HepG2 (cell line): Measurements from ENCODE around the gene FAM83E. TPM values are rescaled to one million over a fixed set of nuclear protein-coding genes. Genes with fewer than 3 reads are reported as not detected.

Experiments used
- ATAC-seq: fragments of 200-7000 bp; cut with Tn5 transposase; 3 replicates; pipeline ENCODE4 v1.9.1; 2020; ENCODE audit warnings: mild to moderate bottlenecking, moderate library complexity
- BruUV-seq: library from RNA; stranded (reverse); fragments of 400-500 nt; replicated peaks from 2 replicates; lab custom pipeline; 2021; lab: Mats Ljungman, UMichigan
- CTCF ChIA-PET: fragments of 300-600 bp; formaldehyde crosslinking; extraction: SDS; loops from one replicate; lab custom pipeline; 2021; ENCODE audit warnings: low total read pairs, inconsistent platforms, low intra/inter-chr PET ratio; lab: Yijun Ruan, JAX
- POLR2A ChIA-PET: fragments of 350-600 bp; sonication (Branson Sonifier 250); formaldehyde crosslinking; loops from one replicate; lab custom pipeline; 2020; ENCODE audit warnings: antibody characterized with exemption, inconsistent platforms; lab: Yijun Ruan, JAX
- DNase-seq: peaks from one replicate; pipeline ENCODE4 v3.0.0-alpha.2; 2015; ENCODE audit warnings: low spot score
- FAIRE-seq: peaks from 3 replicates; lab custom pipeline; 2011; peaks lifted over from hg19 to GRCh38; lab: Jason Lieb, UNC
- H2AFZ ChIP-seq: one replicate; pipeline ENCODE4 v1.6.1; 2011; ENCODE audit warnings: low read length, inconsistent platforms
- H3K27ac ChIP-seq: fragments of 300-600 bp; 3 replicates; pipeline ENCODE4 v1.8.0; 2011; ENCODE audit warnings: mixed run types, mild to moderate bottlenecking, mixed read lengths, low read length, inconsistent platforms; ENCODE audit not compliant: insufficient read depth; ENCODE audit errors: extremely low read length
- H3K27me3 ChIP-seq, 2 experiments: fragments of 200-600 bp in 1 of 2; 2 replicates in 1 of 2; 3 replicates in 1 of 2; pipeline versions ENCODE4 v1.6.0 to v1.8.0; 2011; ENCODE audit warnings: low read length in 2 of 2, mild to moderate bottlenecking in 2 of 2, moderate library complexity in 2 of 2, inconsistent platforms in 1 of 2; ENCODE audit not compliant: insufficient read depth in 2 of 2, control insufficient read depth in 1 of 2
- H3K36me3 ChIP-seq, 2 experiments: fragments of 200-600 bp in 1 of 2; replicated peaks in 1 of 2; 2 replicates in 1 of 2; 3 replicates in 1 of 2; pipeline versions ENCODE4 v1.5.1 to v1.8.0; 2011; ENCODE audit warnings: low read length in 2 of 2, inconsistent platforms in 1 of 2; ENCODE audit not compliant: insufficient read depth in 2 of 2, control insufficient read depth in 1 of 2
- H3K4me1 ChIP-seq: 2 replicates; pipeline ENCODE4 v1.5.1; 2012; ENCODE audit warnings: low read length, inconsistent platforms; ENCODE audit not compliant: insufficient read depth
- H3K4me2 ChIP-seq: 2 replicates; pipeline ENCODE4 v1.6.0; 2011; ENCODE audit warnings: low read depth, low read length, inconsistent platforms
- H3K4me3 ChIP-seq, 3 experiments: fragments of 200-600 bp in 1 of 3; sonication (generic), shearing (Covaris generic) in 1 of 3; replicated peaks in 1 of 3; 2 replicates each; pipeline ENCODE4 v1.5.1; 2011 to 2016; ENCODE audit warnings: low read length in 3 of 3, inconsistent platforms in 2 of 3, low read depth in 2 of 3, mild to moderate bottlenecking in 2 of 3, control low read depth in 1 of 3, mixed read lengths in 1 of 3; ENCODE audit not compliant: insufficient read depth in 1 of 3
- H3K79me2 ChIP-seq: one replicate; pipeline ENCODE4 v1.6.1; 2011; ENCODE audit warnings: low read length, inconsistent platforms; ENCODE audit not compliant: insufficient read depth
- H3K9ac ChIP-seq: 2 replicates; pipeline ENCODE4 v1.6.0; 2011; ENCODE audit warnings: mild to moderate bottlenecking, low read depth, low read length, inconsistent platforms; ENCODE audit not compliant: insufficient read depth
- H3K9me3 ChIP-seq: 2 replicates; pipeline ENCODE4 v1.5.1; 2012; ENCODE audit warnings: mild to moderate bottlenecking, low read length
- H4K20me1 ChIP-seq: 2 replicates; pipeline ENCODE4 v1.6.0; 2011; ENCODE audit warnings: inconsistent platforms, mild to moderate bottlenecking, low read length, moderate library complexity; ENCODE audit not compliant: insufficient read depth
- ARID4A ChIP-seq: sonication (generic); formaldehyde crosslinking; IDR thresholded peaks from 2 replicates; pipeline ENCODE4 v1.5.0; 2020; ENCODE audit warnings: mild to moderate bottlenecking, missing genetic modification reagents, borderline replicate concordance
- CCDC6 ChIP-seq: sonication (generic); formaldehyde crosslinking; IDR thresholded peaks from 2 replicates; pipeline ENCODE4 v1.8.1; 2022; ENCODE audit warnings: mild to moderate bottlenecking, missing genetic modification reagents, moderate library complexity
- FLYWCH1 ChIP-seq: sonication (generic); formaldehyde crosslinking; IDR thresholded peaks from 2 replicates; pipeline ENCODE4 v1.8.1; 2023; ENCODE audit warnings: mild to moderate bottlenecking, missing genetic modification reagents
- SOX5 ChIP-seq: IDR thresholded peaks from 2 replicates; pipeline ENCODE4 v1.6.1; 2016; ENCODE audit warnings: borderline replicate concordance
- TFE3 ChIP-seq: IDR thresholded peaks from 2 replicates; pipeline ENCODE4 v1.6.1; 2016
- YY1 ChIP-seq: IDR thresholded peaks from 2 replicates; pipeline ENCODE4 v1.6.1; 2011; ENCODE audit warnings: low read length, low read depth, moderate library complexity, mild to moderate bottlenecking; ENCODE audit not compliant: insufficient read depth, insufficient replicate concordance
- ZIK1 ChIP-seq: sonication (generic); formaldehyde crosslinking; IDR thresholded peaks from 2 replicates; pipeline ENCODE4 v1.5.0; 2020; ENCODE audit warnings: mild to moderate bottlenecking, low read depth, missing genetic modification reagents, borderline replicate concordance
- ZNF121 ChIP-seq: sonication (generic); formaldehyde crosslinking; IDR thresholded peaks from 2 replicates; pipeline ENCODE4 v1.5.0; 2020; ENCODE audit warnings: mild to moderate bottlenecking, missing genetic modification reagents
- ZNF138 ChIP-seq: sonication (generic); formaldehyde crosslinking; IDR thresholded peaks from 2 replicates; pipeline ENCODE4 v1.5.0; 2020; ENCODE audit warnings: mild to moderate bottlenecking, low read depth, missing genetic modification reagents
- ZNF143 ChIP-seq: sonication (generic); formaldehyde crosslinking; IDR thresholded peaks from 2 replicates; pipeline ENCODE4 v1.4.0; 2020; ENCODE audit warnings: missing genetic modification reagents
- ZNF674 ChIP-seq: sonication (generic); formaldehyde crosslinking; IDR thresholded peaks from 2 replicates; pipeline ENCODE4 v1.5.0; 2020; ENCODE audit warnings: low read depth, mild to moderate bottlenecking, missing genetic modification reagents
- ZNF766 ChIP-seq: sonication (generic); formaldehyde crosslinking; IDR thresholded peaks from 2 replicates; pipeline ENCODE4 v1.5.0; 2020; ENCODE audit warnings: missing genetic modification reagents, borderline replicate concordance
- WGBS: methylation state at CpG from one replicate; pipeline ENCODE4 v1.1.6; 2017; ENCODE audit warnings: low lambda C conversion rate; 5-methylcytosine and 5-hydroxymethylcytosine counted together
- in situ Hi-C: cut with HindIII; loops from 2 replicates; pipeline ENCODE4 v1.10.0; 2017; ENCODE audit warnings: low pct_unique_long_range_greater_than_20kb; ENCODE audit not compliant: extremely low pct_ligation_motif_present
- intact Hi-C: fragments of 100-400 bp; cut with micrococcal nuclease; formaldehyde crosslinking; loops from one replicate; pipeline ENCODE4 v1.10.0; 2022; ENCODE audit not compliant: unreplicated experiment
- polyA plus RNA-seq, 8 experiments: library from polyadenylated mRNA; depleted of rRNA in 3 of 8; stranded (reverse) in 7 of 8; unstranded in 1 of 8; fragments of >200 nt; fragmentation: Illumina TruSeq in 4 of 8; extraction: Trizol in 4 of 8; gene quantifications; 2 replicates each; pipeline versions ENCODE4 v1.2.1 to v1.2.3, GENCODE V29; 2011 to 2016; ENCODE audit warnings: low read depth in 4 of 8, missing spikeins in 1 of 8, mixed read lengths in 1 of 8; ENCODE audit not compliant: insufficient read depth in 1 of 8
- total RNA-seq, 5 experiments: library from RNA; depleted of rRNA; stranded (reverse); fragments of >200 nt; fragmentation: Illumina TruSeq; extraction: Trizol; gene quantifications; 2 replicates each; pipeline ENCODE4 v1.2.3, GENCODE V29; 2016; ENCODE audit warnings: low read depth in 1 of 5

Gene FAM83E
- total and polyA plus RNA-seq, 2 of the 13 experiments (the other 11 are each of a cell fraction or from before 2014, with no cell fraction given) = 0.18 to 0.60 TPM

- Histone ChIP-seq H3K27me3 (peaks cover 0 to 6% of the 10 kb centered on the region in 2 experiments; a peak in 3 of 5 replicates), H3K9ac (peak overlapping the region; percentile 78), H3K4me1 (peaks cover 78% of the 10 kb centered on the region), H3K9me3 (no peaks in the 10 kb centered on the region), H3K4me2 (peak overlapping the region; percentile 96), H3K4me3 (peak overlapping the region; percentile 50 to 76 (median 58)), H4K20me1 (no peaks in the 10 kb centered on the region), H2AFZ (no peak overlapping the region), H3K27ac (peak overlapping the region; percentile 90), H3K79me2 (no peaks in the 10 kb centered on the region), H3K36me3 (no peaks in the 10 kb centered on the region)
- ChIA-PET CTCF (no interaction called here), POLR2A (interaction anchor here (0.6 to 5.8 kb wide), 10 partner anchors 10 to 329 kb away, joined by 3 to 61 read pairs (median 3); partner anchors contain the start of genes CA11, RPL18 and SPHK2)
- BruUV-seq = TSS peak; percentile 91
- DNase-seq (peak; percentile 90), FAIRE-seq (peak; percentile 72), ATAC-seq (peak; percentile 20)
- WGBS = 8% methylated on average over 11 of the region's 37 CpGs
- in situ Hi-C loops = no loop called here
- intact Hi-C loops = loop anchor here (2.0 kb wide), 1 partner anchor 16 kb away; the partner anchor contains the start of genes RPL18 and SPHK2
- TF ChIP-seq ZNF121 (CRISPR knock-in tag) (no peak), ZNF674 (no peak), ARID4A (peak; percentile 78; the same call in 1 of the 2 replicates), ZNF143 (peak; percentile 42; the same call in 1 of the 2 replicates), TFE3 (peak; percentile 90), ZIK1 (CRISPR knock-in tag) (0 out of 2 replicates have a peak, but pooled peaks have one; percentile 59), ZNF766 (CRISPR knock-in tag) (peak; percentile 30; the same call in 1 of the 2 replicates), YY1 (peak; percentile 55), CCDC6 (CRISPR knock-in tag) (peak; percentile 32; the same call in 1 of the 2 replicates), ZNF138 (CRISPR knock-in tag) (no peak), FLYWCH1 (CRISPR knock-in tag) (no peak), SOX5 (CRISPR knock-in tag) (peak; percentile 38; the same call in 1 of the 2 replicates)
Measured at GRCh38 chr19:48634424-48635262, 19.8 kb upstream of the FAM83E start.
